GM18505 (cell line): ENCODE results near the gene SFTPA1.
"Not testable (repeated sequence)": the region's sequence is repeated elsewhere in the genome, so short reads cannot be mapped to it uniquely, and the experiment has no call there.

ENCODE experiments used
- ATAC-seq: cut with Tn5 transposase; IDR thresholded peaks from one replicate; pipeline ENCODE4 v1.9.1; 2021; ENCODE audit not compliant: unreplicated experiment
- POLR2A ChIP-seq: IDR thresholded peaks from 4 replicates; pipeline ENCODE4 v1.6.1; 2011; ENCODE audit warnings: borderline replicate concordance; ENCODE audit not compliant: insufficient read depth, insufficient read length; ENCODE audit errors: extremely low read depth

The SFTPA1 gene

GRCh38 chr10:79595510-79595909 lies 15.2 kb upstream of the SFTPA1 start:
- no peak for ATAC-seq
- TF ChIP-seq POLR2A = no peak

DNA sequence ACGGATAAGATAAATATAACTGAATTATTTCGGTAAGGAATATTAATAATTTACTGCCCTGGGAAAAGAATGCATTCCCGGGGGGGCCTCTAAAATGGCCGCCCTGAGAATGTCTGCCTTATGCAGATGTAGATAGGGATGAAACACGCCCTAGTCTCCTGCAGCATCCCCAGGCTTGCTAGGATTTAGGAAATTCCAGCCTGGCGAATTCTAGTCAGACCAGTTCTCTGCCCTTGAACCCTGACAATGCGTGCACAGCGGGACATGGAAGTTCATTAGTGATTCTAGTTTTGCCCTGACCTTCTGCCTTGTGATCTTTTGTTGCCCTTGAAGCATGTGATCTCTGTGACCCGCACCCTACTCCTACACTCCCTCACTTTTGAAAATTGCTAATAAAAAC lies 11.1 kb upstream of the SFTPA1 start:
- ATAC-seq = not testable (repeated sequence)

GRCh38 chr10:79601939-79602338 lies 8.8 kb upstream of the SFTPA1 start:
- ATAC-seq = no peak
- no peak for TF ChIP-seq POLR2A

GRCh38 chr10:79602953-79603352 lies 7.8 kb upstream of the SFTPA1 start:
- TF ChIP-seq POLR2A = no peak
- no peak for ATAC-seq

DNA sequence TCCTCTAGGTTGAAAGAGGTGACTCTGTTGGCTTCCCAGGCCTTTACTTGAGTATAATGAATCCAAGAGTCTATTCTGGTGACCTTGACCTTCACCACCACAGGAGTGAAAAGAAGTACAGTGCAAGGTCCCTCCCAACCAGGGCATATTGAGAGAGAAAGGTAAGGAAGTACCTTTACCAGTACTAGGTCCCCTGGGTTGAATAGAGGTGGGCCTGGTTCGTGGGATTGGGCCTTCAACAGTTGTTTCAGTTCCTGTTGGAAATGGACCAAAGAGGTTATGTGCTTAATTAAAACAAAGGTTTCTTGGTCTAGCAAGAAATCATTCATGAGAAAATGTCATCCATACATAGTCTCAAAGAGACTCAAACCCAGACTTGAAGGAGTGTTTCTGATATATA lies 6.4 kb upstream of the SFTPA1 start:
- no peak for ATAC-seq
- TF ChIP-seq POLR2A = no peak

DNA sequence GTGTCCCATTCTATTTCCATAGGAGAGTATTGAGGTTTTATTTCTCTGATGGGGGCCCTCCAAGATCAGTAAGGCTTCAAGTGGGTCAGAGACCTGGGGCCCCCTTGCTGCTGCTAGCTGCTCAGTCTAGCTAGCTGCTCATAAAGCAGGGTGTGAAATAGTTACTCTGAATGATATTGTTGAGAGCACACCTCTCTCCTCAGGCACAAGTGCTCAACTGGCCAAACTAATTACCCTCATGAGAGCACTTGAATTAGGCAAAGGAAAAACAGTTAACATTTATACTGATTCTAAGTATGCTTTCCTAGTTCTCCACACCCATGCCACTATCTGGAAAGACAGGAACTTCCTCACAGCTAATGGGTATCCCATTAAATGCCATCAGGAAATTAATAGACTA lies 5.4 kb upstream of the SFTPA1 start:
- no peak for TF ChIP-seq POLR2A
- ATAC-seq = no peak

GRCh38 chr10:79608505-79609375 lies 2.0 kb upstream of the SFTPA1 start:
- no peak for ATAC-seq
- TF ChIP-seq POLR2A = no peak

DNA sequence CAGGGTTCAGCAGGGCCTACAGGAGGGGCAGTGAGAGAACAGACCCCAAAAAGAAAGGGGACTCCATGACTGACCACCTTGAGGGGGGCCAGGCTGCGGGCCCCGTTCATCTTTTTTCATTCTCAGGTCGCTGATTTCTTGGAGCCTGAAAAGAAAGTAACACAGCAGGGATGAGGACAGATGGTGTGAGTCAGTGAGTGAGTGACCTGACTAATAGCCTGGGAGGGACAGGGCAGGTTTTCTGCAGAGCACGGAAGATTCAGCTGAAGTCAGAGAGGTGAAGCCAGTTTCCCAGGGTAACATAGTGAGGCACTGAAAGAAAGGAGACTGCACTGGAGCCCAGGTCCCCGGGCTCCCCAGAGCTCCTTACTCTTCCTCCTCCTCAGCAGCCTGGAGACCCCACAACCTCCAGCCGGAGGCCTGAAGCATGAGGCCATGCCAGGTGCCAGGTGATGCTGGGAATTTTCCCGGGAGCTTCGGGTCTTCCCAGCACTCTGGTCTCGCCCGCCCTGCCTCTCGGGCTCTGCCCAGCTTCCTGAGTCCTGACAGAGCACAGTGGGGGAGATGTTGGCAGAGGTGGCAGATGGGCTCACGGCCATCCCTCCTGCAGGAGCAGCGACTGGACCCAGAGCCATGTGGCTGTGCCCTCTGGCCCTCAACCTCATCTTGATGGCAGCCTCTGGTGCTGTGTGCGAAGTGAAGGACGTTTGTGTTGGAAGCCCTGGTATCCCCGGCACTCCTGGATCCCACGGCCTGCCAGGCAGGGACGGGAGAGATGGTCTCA lies 646 bp downstream of the SFTPA1 start:
- not testable (repeated sequence) for ATAC-seq

GRCh38 chr10:79615577-79615976 lies 4.8 kb downstream of the SFTPA1 start:
- no peak for TF ChIP-seq POLR2A
- ATAC-seq = no peak

GRCh38 chr10:79616164-79616563 lies 5.4 kb downstream of the SFTPA1 start:
- no peak for ATAC-seq
- no peak for TF ChIP-seq POLR2A

GRCh38 chr10:79623663-79624062 lies 12.9 kb downstream of the SFTPA1 start:
- ATAC-seq = not testable (repeated sequence)

- TF ChIP-seq POLR2A = no peak
- ATAC-seq = no peak
Observed at GRCh38 chr10:79627075-79627474, 16.3 kb downstream of the SFTPA1 start.

GRCh38 chr10:79628083-79628482 lies 17.3 kb downstream of the SFTPA1 start:
- ATAC-seq = no peak
- no peak for TF ChIP-seq POLR2A
